ENCODE measurements around the gene POFUT2.

POFUT2 gene

DNA sequence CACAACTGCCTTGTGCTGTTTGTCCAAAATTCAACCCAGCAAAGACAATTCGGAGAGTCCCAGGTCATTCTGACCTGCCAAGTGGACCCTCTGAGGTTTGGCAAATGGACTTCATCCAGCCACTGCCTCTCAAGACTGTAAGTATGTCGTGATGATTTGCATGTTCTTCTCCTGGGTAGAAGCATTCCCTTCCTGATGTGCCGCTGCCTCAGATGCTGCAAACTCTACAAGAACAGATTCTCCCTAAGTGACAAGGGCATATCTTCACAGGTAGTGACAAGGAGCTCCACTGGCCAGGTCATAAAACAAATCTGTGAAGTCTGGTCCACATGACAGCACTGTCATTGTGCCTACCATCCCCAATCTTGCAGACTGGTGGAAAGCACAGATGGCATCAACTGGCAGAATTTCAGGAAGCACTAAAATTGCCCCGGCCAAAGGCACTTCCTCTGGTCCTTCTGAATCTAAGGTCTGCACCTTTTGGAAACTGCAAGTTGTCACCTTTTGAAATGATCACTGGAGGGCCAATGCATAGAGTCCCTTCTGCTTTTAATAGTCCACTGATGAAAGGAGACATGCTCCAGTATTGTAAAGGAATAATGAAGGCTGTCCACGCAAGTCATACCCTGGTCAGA lies 27.4 kb downstream of the POFUT2 start:
- no peak for DNase-seq

DNA sequence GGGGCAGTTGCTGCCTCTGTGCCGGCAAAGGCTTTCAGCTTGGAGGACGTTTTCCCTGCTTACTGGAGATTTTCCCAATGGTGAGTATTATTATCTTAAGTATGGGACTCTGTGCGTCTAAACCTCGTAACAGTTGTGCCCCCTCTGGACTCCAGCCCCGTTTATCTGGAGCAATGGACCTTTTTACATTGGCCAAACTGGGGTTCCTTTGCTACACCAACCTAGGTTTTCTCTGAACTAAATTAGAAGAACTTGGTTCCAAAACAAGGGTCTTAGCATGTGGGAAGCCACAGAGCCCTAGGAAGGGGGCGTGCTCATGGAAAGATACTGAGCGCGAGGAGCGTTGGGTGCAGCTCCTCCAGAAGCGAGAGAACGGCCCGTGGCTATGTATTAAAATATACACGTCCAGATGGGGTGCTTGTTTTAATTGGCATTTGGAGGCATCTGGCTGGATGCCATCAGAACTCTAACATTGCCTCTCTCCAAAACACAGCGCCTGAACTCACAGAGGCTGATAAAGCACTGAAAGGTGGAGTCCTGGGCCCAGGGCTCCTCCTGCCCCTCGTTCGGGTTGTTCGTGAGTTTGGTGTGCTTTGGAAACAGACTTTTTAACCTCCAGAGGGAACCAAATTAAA lies 28.4 kb downstream of the POFUT2 start:
- DNase-seq, result no peak

DNA sequence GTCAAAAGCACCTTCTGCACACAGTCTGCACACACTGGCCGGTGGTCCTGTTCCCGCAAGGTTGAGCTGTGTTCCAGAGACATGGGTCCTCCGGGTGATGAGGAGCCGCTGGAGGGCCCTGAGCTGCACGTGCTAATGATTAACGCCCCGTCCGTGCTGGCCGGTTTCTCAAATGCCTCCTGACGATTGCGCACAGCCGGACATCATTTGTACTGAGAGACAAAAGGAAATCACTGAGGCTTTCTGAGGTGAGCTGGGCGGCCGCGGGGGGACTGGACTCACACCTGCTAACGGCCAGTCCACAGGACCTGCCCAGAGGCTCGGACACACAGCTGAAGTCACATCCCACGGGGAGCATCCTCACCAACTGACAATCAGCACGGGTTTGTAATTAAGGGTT lies 29.2 kb downstream of the POFUT2 start:
- no peak for DNase-seq

GRCh38 chr21:45257673-45258341 lies 29.9 kb downstream of the POFUT2 start:
- DNase-seq, result no peak

GRCh38 chr21:45256912-45257672 lies 30.6 kb downstream of the POFUT2 start:
- no peak for DNase-seq

DNA sequence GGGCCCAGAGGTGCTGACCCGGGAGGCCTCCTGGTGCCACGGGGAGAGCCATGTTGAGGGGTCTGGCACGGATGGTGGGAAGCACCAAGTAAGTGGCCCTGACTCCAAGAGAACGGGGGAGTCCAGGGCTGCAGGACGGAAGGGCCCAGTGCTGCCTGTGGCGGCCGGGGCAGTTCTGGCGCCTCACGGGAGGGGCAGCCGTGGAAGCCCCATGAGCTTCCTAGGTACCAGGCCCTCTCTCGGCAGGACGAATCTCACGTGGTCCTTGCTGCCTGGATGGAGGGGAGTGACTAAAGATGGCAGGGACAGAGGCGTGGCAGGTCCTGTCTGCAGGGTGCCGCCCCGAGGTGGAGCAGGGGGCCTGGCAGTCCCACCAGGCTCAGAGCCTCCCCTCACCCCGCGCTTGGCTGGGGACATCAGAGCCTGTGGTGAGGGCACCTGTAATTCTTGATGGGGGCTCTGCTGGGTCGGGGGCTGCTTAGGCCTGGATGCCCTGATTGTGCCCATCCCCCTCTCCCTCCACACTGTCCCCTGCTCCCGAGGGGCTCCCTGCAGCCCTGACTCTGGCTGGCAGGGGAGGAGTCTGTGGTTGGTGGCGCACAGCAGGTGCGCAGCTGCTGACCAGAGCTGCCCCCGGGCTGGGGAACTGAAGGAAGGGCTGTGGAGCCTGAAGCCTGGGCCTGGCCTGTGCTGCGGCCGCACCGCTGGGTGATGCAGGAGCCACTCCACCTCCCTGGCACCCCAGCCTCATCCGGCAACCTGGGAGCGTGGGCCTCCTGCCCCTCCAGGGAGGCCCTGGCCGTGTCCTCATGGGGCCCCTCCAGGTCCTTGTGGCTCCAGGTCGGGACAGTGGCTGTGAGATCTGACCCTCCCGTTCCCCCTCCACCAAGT lies 31.4 kb downstream of the POFUT2 start:
- no peak for DNase-seq

DNA sequence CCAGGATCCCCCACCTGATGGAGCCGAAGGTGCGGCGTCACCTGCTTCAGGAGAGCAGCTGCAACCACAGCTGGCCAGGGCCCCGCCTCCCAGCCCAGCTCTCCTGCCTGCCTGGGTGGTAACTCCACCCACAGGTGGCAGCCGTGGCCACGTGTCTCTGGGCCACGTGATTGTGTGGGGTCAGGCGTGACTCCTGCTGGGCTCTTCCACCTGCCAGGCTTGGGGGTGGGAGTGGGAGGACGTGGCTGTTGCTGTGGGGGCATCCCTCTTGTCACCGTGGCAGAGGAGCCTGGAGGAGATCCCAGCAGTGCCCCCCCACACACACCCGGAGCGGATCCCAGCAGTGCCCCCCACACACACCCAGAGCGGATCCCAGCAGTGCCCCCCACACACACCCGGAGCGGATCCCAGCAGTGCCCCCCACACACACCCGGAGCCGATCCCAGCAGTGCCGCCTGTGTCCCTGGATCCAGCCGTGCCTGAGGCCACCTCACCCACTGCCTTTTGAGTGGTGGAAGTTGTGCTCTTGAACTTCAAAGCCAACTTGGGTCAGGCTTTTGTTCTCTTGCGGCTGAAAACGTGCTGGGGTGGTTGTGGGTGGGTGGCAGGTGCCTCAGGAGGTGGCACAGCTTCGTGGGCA lies 32.2 kb downstream of the POFUT2 start:
- DNase-seq, result no peak

- no peak for DNase-seq
These were observed 33.2 kb downstream of the POFUT2 start for GRCh38 chr21:45254460-45254930.

GRCh38 chr21:45253633-45254459 lies 33.8 kb downstream of the POFUT2 start:
- DNase-seq, result no peak

DNA sequence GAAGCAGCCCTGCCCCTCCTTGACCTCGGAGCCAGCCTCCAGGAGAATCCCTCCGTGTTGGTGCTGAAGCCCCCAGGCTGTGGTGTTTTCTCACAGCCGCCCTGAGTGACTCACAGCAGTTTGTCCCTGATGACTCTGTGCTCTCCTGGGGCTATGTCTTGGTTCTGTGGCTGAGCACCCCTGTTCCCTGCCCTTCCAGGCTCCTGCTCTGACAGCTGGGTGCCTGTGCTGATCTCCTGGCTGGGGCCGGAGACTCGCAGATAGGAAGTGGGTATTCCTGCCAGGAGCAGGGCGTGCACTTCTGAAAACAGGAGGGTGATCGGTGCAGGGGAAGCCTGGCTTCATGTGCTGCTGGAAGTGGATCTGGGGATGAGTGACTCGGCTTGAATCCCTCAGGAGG lies 34.5 kb downstream of the POFUT2 start:
- DNase-seq, result no peak

- no peak for DNase-seq
These were observed 35.2 kb downstream of the POFUT2 start for GRCh38 chr21:45252448-45252925.

DNA sequence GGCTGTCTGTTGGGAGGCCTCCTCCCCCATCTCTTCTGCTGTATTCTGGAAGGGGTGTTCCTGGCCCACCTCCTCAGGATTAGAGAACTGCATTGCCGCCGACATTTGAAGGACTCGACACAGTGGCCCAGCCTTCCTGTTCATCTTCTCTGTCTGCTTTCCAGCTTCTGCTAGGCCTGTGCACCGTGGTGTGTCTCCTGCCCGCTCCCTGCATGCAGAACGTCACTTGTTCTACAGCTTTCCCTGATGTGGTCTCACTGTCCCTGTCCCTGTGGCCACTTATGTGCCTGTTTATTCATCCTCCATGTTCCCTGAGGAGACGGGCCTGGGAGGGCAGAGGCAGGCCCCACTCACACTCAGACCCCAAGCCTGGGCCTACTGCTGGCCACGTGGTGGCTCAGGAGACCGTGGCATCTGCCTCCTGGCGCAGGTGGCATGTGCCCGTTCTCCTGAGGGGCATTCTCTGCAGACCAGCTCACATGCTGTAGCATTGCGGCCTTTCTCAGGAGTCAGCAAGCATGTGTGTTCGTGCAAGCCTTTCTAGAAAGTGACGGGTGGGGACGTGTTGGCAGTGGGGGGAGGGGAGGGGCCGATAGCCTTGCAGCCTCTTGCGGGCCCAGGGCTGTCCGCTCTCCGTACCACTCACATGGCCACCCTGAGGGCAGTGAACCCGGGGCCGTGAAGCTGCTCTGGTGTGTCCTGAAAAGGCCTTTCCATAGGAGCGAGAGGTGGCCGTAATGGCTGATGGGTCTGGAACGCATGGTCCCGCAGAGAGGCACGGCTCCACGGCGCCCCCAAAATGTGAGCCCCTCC lies 35.9 kb downstream of the POFUT2 start:
- no peak for DNase-seq

- DNase-seq, result no peak
These were observed 36.6 kb downstream of the POFUT2 start for GRCh38 chr21:45250914-45251634.

DNA sequence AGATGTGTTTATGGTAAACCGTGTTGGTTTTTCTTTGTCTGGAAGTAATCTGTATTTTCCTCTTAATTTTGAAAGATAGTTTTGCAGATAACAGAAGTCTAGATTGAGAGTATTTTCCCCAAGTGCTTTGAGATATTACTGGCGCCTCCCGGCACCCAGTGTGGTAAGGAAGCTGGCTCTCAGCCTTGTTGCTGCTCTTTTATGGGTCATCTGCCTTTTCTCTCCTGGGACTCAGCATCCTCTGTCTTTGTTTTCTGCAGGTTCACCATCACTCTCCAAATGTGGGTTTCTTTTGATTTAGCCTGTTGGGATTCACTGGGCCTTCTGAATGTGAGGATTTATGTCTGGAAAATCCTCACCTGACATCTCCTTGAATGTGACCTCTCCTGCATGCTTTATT lies 37.4 kb downstream of the POFUT2 start:
- DNase-seq, result no peak

GRCh38 chr21:45249626-45250025 lies 38.1 kb downstream of the POFUT2 start:
- DNase-seq, result no peak

DNA sequence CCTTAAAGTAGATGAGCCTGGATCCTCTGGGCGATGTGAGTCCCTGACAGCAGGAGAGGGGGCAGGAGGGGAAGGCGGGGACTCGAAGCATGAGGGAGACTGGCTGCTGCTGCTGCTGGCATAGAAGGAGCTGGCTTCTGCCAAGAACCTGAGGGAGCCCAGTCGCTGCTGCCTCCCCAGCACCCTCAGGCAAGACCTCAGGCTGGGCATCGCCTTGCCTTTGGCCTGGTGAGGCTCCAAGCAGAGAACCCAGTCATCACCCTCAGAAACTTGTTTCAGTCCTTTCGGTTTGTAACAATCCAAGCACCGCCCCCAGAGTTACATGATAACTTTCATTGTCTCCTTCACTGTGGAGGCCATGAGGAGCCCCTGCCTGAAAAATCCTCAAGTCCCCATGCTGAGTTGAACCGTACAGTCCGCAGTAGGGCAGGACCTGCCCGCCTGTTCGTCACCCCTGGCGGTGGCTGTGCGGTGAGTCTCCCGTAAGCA lies 38.8 kb downstream of the POFUT2 start:
- no peak for DNase-seq

- no peak for DNase-seq
These were observed 39.3 kb downstream of the POFUT2 start for GRCh38 chr21:45248301-45248892.
